B cell (primary cell): ENCODE measurements around the gene RPP40. TPM values are rescaled to one million over a fixed set of nuclear protein-coding genes. Genes with fewer than 3 reads are reported as not detected.

Experiments used
- ATAC-seq: fragments of 200-7000 bp; cut with Tn5 transposase; one replicate; pipeline ENCODE4 v1.10.0; 2021; ENCODE audit warnings: low read depth, mild to moderate bottlenecking, moderate number of reproducible peaks, moderate library complexity
- CTCF ChIA-PET: fragments of 350-600 bp; sonication (Branson Sonifier 250); formaldehyde crosslinking; loops from one replicate; lab custom pipeline; 2021; ENCODE audit warnings: antibody characterized with exemption, inconsistent platforms; lab: Charles Lee
- POLR2A ChIA-PET: fragments of 350-600 bp; sonication (Branson Sonifier 250); formaldehyde crosslinking; loops from one replicate; lab custom pipeline; 2021; ENCODE audit warnings: antibody characterized with exemption; lab: Charles Lee
- DNase-seq: peaks from one replicate; pipeline ENCODE4 v3.0.0; 2013
- H2AFZ ChIP-seq: 2 replicates; pipeline ENCODE4 v1.6.1; 2012; ENCODE audit warnings: mild to moderate bottlenecking, low read depth, low read length; ENCODE audit not compliant: insufficient read depth, poor library complexity, severe bottlenecking
- H3K27ac ChIP-seq, 2 donors: 1 replicate in 1 of 2; 2 replicates in 1 of 2; pipeline ENCODE4 v1.5.1; 2012 to 2013; ENCODE audit warnings: low read length in 2 of 2, mild to moderate bottlenecking in 2 of 2, moderate library complexity in 1 of 2
- H3K27me3 ChIP-seq, 4 experiments: fragments of 200-600 bp in 1 of 4; sonication (generic) in 1 of 4; replicated peaks in 1 of 4; 1 replicate in 2 of 4; 2 replicates in 2 of 4; pipeline versions ENCODE4 v1.6.1 to v1.7.0; 2013 to 2016; ENCODE audit warnings: low read length in 3 of 4, mild to moderate bottlenecking in 2 of 4, mixed read lengths in 1 of 4, moderate library complexity in 1 of 4; ENCODE audit not compliant: insufficient read depth in 4 of 4, control insufficient read depth in 3 of 4; ENCODE audit errors: control extremely low read depth in 1 of 4
- H3K36me3 ChIP-seq, 2 experiments: replicated peaks in 1 of 2; 1 replicate in 1 of 2; 2 replicates in 1 of 2; pipeline versions ENCODE4 v1.6.1 to v1.7.1; 2013; ENCODE audit warnings: low read length in 1 of 2; ENCODE audit not compliant: insufficient read depth in 2 of 2, control insufficient read depth in 1 of 2; ENCODE audit errors: control extremely low read depth in 1 of 2, extremely low read depth in 1 of 2
- H3K4me1 ChIP-seq, 2 donors: fragments of 200-600 bp in 1 of 2; sonication (generic) in 1 of 2; 1 replicate in 1 of 2; 2 replicates in 1 of 2; pipeline versions ENCODE4 v1.5.1 to v1.6.1; 2013 to 2017; ENCODE audit warnings: low read length in 2 of 2; ENCODE audit not compliant: control insufficient read depth in 2 of 2, insufficient read depth in 2 of 2
- H3K4me2 ChIP-seq: replicated peaks from 2 replicates; pipeline ENCODE3; 2012; ENCODE audit warnings: mild to moderate bottlenecking, low read depth, low read length; ENCODE audit not compliant: poor library complexity, severe bottlenecking
- H3K4me3 ChIP-seq, 5 experiments: fragments of 200-600 bp in 1 of 5; sonication (generic) in 1 of 5; 1 replicate in 3 of 5; 2 replicates in 2 of 5; pipeline versions ENCODE4 v1.5.1 to v1.7.0; 2011 to 2016; ENCODE audit warnings: low read length in 4 of 5, mild to moderate bottlenecking in 4 of 5, low read depth in 2 of 5, control low read depth in 1 of 5, moderate library complexity in 1 of 5; ENCODE audit not compliant: insufficient read depth in 1 of 5; ENCODE audit errors: control extremely low read depth in 1 of 5, extremely low read depth in 1 of 5
- H3K79me2 ChIP-seq: fragments of 200-600 bp; sonication (generic); one replicate; pipeline ENCODE4 v1.6.0; 2016; ENCODE audit warnings: low read length; ENCODE audit not compliant: control insufficient read depth, insufficient read depth
- H3K9ac ChIP-seq: fragments of 200-600 bp; sonication (generic); 2 replicates; pipeline ENCODE4 v1.6.1; 2017; ENCODE audit warnings: mild to moderate bottlenecking, low read length, moderate library complexity
- H3K9me3 ChIP-seq, 3 donors: one replicate each; pipeline versions ENCODE4 v1.6.1 to v1.7.1; 2013; ENCODE audit warnings: low read length in 2 of 3; ENCODE audit not compliant: control insufficient read depth in 2 of 3, insufficient read depth in 1 of 3; ENCODE audit errors: control extremely low read depth in 1 of 3
- H4K20me1 ChIP-seq: 2 replicates; pipeline ENCODE4 v1.6.0; 2012; ENCODE audit warnings: mild to moderate bottlenecking, low read length; ENCODE audit not compliant: insufficient read depth, control insufficient read depth, poor library complexity, severe bottlenecking
- H3K27ac Mint-ChIP-seq: one replicate; pipeline ENCODE4 v1.8.0; 2021; ENCODE audit warnings: mixed read lengths
- H3K27me3 Mint-ChIP-seq: one replicate; pipeline ENCODE4 v1.8.0; 2021; ENCODE audit warnings: mixed read lengths
- H3K4me1 Mint-ChIP-seq: one replicate; pipeline ENCODE4 v1.8.0; 2021; ENCODE audit warnings: mixed read lengths
- H3K4me3 Mint-ChIP-seq: one replicate; pipeline ENCODE4 v1.8.0; 2021; ENCODE audit warnings: mixed read lengths
- H3K9me3 Mint-ChIP-seq: one replicate; pipeline ENCODE4 v1.8.0; 2022; ENCODE audit warnings: mixed read lengths; ENCODE audit not compliant: insufficient read depth
- CTCF ChIP-seq: fragments of 200-600 bp; IDR thresholded peaks from one replicate; pipeline ENCODE4 v1.8.0; 2022; ENCODE audit warnings: antibody characterized with exemption, mild to moderate bottlenecking
- EZH2 ChIP-seq: IDR thresholded peaks from 2 replicates; pipeline ENCODE4 v1.6.1; 2012; ENCODE audit warnings: borderline replicate concordance, low read depth, mild to moderate bottlenecking, moderate library complexity, low read length; ENCODE audit not compliant: insufficient read depth, poor library complexity, severe bottlenecking
- WGBS: methylation state at CpG from one replicate; pipeline ENCODE4 v1.1.5; 2013; ENCODE audit warnings: missing lambda C conversion rate; ENCODE audit not compliant: insufficient coverage; 5-methylcytosine and 5-hydroxymethylcytosine counted together
- intact Hi-C: fragments of 100-400 bp; cut with micrococcal nuclease; formaldehyde crosslinking; loops from one replicate; pipeline ENCODE4 v1.10.0; 2022
- polyA plus RNA-seq: library from polyadenylated mRNA; depleted of rRNA; stranded (reverse); fragments of >200 nt; gene quantifications from 2 replicates; pipeline ENCODE4 v1.2.3, GENCODE V29; 2012
- total RNA-seq, 2 donors: library from RNA; stranded (reverse); fragments of 120-200 nt in 1 of 2; gene quantifications; 1 replicate in 1 of 2; 2 replicates in 1 of 2; pipeline versions ENCODE4 v1.2.3 to v1.2.4, GENCODE V29; 2013 to 2022

The RPP40 gene
- total and polyA plus RNA-seq, 2 donors (not counting 1 experiment from before 2014, with no cell fraction given): 2.7 to 3.8 TPM

- CTCF ChIA-PET: no interaction called here
- no peak overlapping the region for H2AFZ ChIP-seq
- no peak overlapping the region for H3K4me2 ChIP-seq
- peaks cover 8% of the 10 kb centered on the region for H3K27me3 Mint-ChIP-seq
- peaks cover 0 to 3% (median 0%) of the 10 kb centered on the region in 4 experiments for H3K27me3 ChIP-seq
- TF ChIP-seq CTCF: no peak
- no peak for TF ChIP-seq EZH2
- no peak overlapping the region for H3K27ac Mint-ChIP-seq
- POLR2A ChIA-PET: no interaction called here
- H3K4me1 Mint-ChIP-seq: no peaks in the 10 kb centered on the region
- H3K4me3 ChIP-seq: no peak overlapping the region
- no peaks in the 10 kb centered on the region for H3K36me3 ChIP-seq
- no peaks in the 10 kb centered on the region for H4K20me1 ChIP-seq
- H3K9me3 Mint-ChIP-seq: no peaks in the 10 kb centered on the region
- DNase-seq: no peak
- no peak overlapping the region for H3K4me3 Mint-ChIP-seq
- ATAC-seq: no peak
- H3K9ac ChIP-seq: no peak overlapping the region
- WGBS: 92% methylated on average over 2 of the region's 5 CpGs
- H3K27ac ChIP-seq: no peak overlapping the region
- H3K9me3 ChIP-seq: no peaks in the 10 kb centered on the region
- no peaks in the 10 kb centered on the region for H3K79me2 ChIP-seq
- intact Hi-C loops: no loop called here
- H3K4me1 ChIP-seq: no peaks in the 10 kb centered on the region
Observed at GRCh38 chr6:4967301-4968030, 36.4 kb downstream of the RPP40 start.

- no peak overlapping the region for H2AFZ ChIP-seq
- WGBS: 66% methylated on average over 3 of the region's 8 CpGs
- Mint-ChIP-seq H3K4me1 (no peaks in the 10 kb centered on the region), H3K27ac (no peak overlapping the region), H3K4me3 (no peak overlapping the region), H3K27me3 (peaks cover 6% of the 10 kb centered on the region), H3K9me3 (no peaks in the 10 kb centered on the region)
- H3K27me3 ChIP-seq: peaks cover 0 to under 1% (median 0%) of the 10 kb centered on the region in 4 experiments
- intact Hi-C loops: no loop called here
- no peak overlapping the region for H3K9ac ChIP-seq
- ChIA-PET POLR2A (no interaction called here), CTCF (no interaction called here)
- H3K79me2 ChIP-seq: no peaks in the 10 kb centered on the region
- TF ChIP-seq CTCF (no peak), EZH2 (no peak)
- DNase-seq (no peak), ATAC-seq (no peak)
- no peaks in the 10 kb centered on the region for H4K20me1 ChIP-seq
- H3K4me3 ChIP-seq: no peak overlapping the region
- no peaks in the 10 kb centered on the region for H3K4me1 ChIP-seq
- no peaks in the 10 kb centered on the region for H3K36me3 ChIP-seq
- no peak overlapping the region for H3K27ac ChIP-seq
- no peak overlapping the region for H3K4me2 ChIP-seq
- H3K9me3 ChIP-seq: no peaks in the 10 kb centered on the region
Observed at GRCh38 chr6:4965562-4966389, 38.1 kb downstream of the RPP40 start.
